B cell (primary cell): Measurements from ENCODE around the gene CEP164. TPM values are rescaled to one million over a fixed set of nuclear protein-coding genes. Genes with fewer than 3 reads are reported as not detected.
"Not testable (repeated sequence)": the region's sequence is repeated elsewhere in the genome, so short reads cannot be mapped to it uniquely, and the experiment has no call there.

ENCODE experiments used
- ATAC-seq: fragments of 200-7000 bp; cut with Tn5 transposase; one replicate; pipeline ENCODE4 v1.10.0; 2021; ENCODE audit warnings: low read depth, mild to moderate bottlenecking, moderate number of reproducible peaks, moderate library complexity
- CTCF ChIA-PET: fragments of 350-600 bp; sonication (Branson Sonifier 250); formaldehyde crosslinking; loops from one replicate; lab custom pipeline; 2021; ENCODE audit warnings: antibody characterized with exemption, inconsistent platforms; lab: Charles Lee
- POLR2A ChIA-PET: fragments of 350-600 bp; sonication (Branson Sonifier 250); formaldehyde crosslinking; loops from one replicate; lab custom pipeline; 2021; ENCODE audit warnings: antibody characterized with exemption; lab: Charles Lee
- DNase-seq: peaks from one replicate; pipeline ENCODE4 v3.0.0; 2013
- H2AFZ ChIP-seq: 2 replicates; pipeline ENCODE4 v1.6.1; 2012; ENCODE audit warnings: mild to moderate bottlenecking, low read depth, low read length; ENCODE audit not compliant: insufficient read depth, poor library complexity, severe bottlenecking
- H3K27ac ChIP-seq, 2 donors: 1 replicate in 1 of 2; 2 replicates in 1 of 2; pipeline ENCODE4 v1.5.1; 2012 to 2013; ENCODE audit warnings: low read length in 2 of 2, mild to moderate bottlenecking in 2 of 2, moderate library complexity in 1 of 2
- H3K27me3 ChIP-seq, 4 experiments: fragments of 200-600 bp in 1 of 4; sonication (generic) in 1 of 4; replicated peaks in 1 of 4; 1 replicate in 2 of 4; 2 replicates in 2 of 4; pipeline versions ENCODE4 v1.6.1 to v1.7.0; 2013 to 2016; ENCODE audit warnings: low read length in 3 of 4, mild to moderate bottlenecking in 2 of 4, mixed read lengths in 1 of 4, moderate library complexity in 1 of 4; ENCODE audit not compliant: insufficient read depth in 4 of 4, control insufficient read depth in 3 of 4; ENCODE audit errors: control extremely low read depth in 1 of 4
- H3K36me3 ChIP-seq, 2 experiments: replicated peaks in 1 of 2; 1 replicate in 1 of 2; 2 replicates in 1 of 2; pipeline versions ENCODE4 v1.6.1 to v1.7.1; 2013; ENCODE audit warnings: low read length in 1 of 2; ENCODE audit not compliant: insufficient read depth in 2 of 2, control insufficient read depth in 1 of 2; ENCODE audit errors: control extremely low read depth in 1 of 2, extremely low read depth in 1 of 2
- H3K4me1 ChIP-seq, 2 donors: fragments of 200-600 bp in 1 of 2; sonication (generic) in 1 of 2; 1 replicate in 1 of 2; 2 replicates in 1 of 2; pipeline versions ENCODE4 v1.5.1 to v1.6.1; 2013 to 2017; ENCODE audit warnings: low read length in 2 of 2; ENCODE audit not compliant: control insufficient read depth in 2 of 2, insufficient read depth in 2 of 2
- H3K4me2 ChIP-seq: replicated peaks from 2 replicates; pipeline ENCODE3; 2012; ENCODE audit warnings: mild to moderate bottlenecking, low read depth, low read length; ENCODE audit not compliant: poor library complexity, severe bottlenecking
- H3K4me3 ChIP-seq, 5 experiments: fragments of 200-600 bp in 1 of 5; sonication (generic) in 1 of 5; 1 replicate in 3 of 5; 2 replicates in 2 of 5; pipeline versions ENCODE4 v1.5.1 to v1.7.0; 2011 to 2016; ENCODE audit warnings: low read length in 4 of 5, mild to moderate bottlenecking in 4 of 5, low read depth in 2 of 5, control low read depth in 1 of 5, moderate library complexity in 1 of 5; ENCODE audit not compliant: insufficient read depth in 1 of 5; ENCODE audit errors: control extremely low read depth in 1 of 5, extremely low read depth in 1 of 5
- H3K79me2 ChIP-seq: fragments of 200-600 bp; sonication (generic); one replicate; pipeline ENCODE4 v1.6.0; 2016; ENCODE audit warnings: low read length; ENCODE audit not compliant: control insufficient read depth, insufficient read depth
- H3K9ac ChIP-seq: fragments of 200-600 bp; sonication (generic); 2 replicates; pipeline ENCODE4 v1.6.1; 2017; ENCODE audit warnings: mild to moderate bottlenecking, low read length, moderate library complexity
- H3K9me3 ChIP-seq, 3 donors: one replicate each; pipeline versions ENCODE4 v1.6.1 to v1.7.1; 2013; ENCODE audit warnings: low read length in 2 of 3; ENCODE audit not compliant: control insufficient read depth in 2 of 3, insufficient read depth in 1 of 3; ENCODE audit errors: control extremely low read depth in 1 of 3
- H4K20me1 ChIP-seq: 2 replicates; pipeline ENCODE4 v1.6.0; 2012; ENCODE audit warnings: mild to moderate bottlenecking, low read length; ENCODE audit not compliant: insufficient read depth, control insufficient read depth, poor library complexity, severe bottlenecking
- H3K27ac Mint-ChIP-seq: one replicate; pipeline ENCODE4 v1.8.0; 2021; ENCODE audit warnings: mixed read lengths
- H3K27me3 Mint-ChIP-seq: one replicate; pipeline ENCODE4 v1.8.0; 2021; ENCODE audit warnings: mixed read lengths
- H3K4me1 Mint-ChIP-seq: one replicate; pipeline ENCODE4 v1.8.0; 2021; ENCODE audit warnings: mixed read lengths
- H3K4me3 Mint-ChIP-seq: one replicate; pipeline ENCODE4 v1.8.0; 2021; ENCODE audit warnings: mixed read lengths
- H3K9me3 Mint-ChIP-seq: one replicate; pipeline ENCODE4 v1.8.0; 2022; ENCODE audit warnings: mixed read lengths; ENCODE audit not compliant: insufficient read depth
- EZH2 ChIP-seq: IDR thresholded peaks from 2 replicates; pipeline ENCODE4 v1.6.1; 2012; ENCODE audit warnings: borderline replicate concordance, low read depth, mild to moderate bottlenecking, moderate library complexity, low read length; ENCODE audit not compliant: insufficient read depth, poor library complexity, severe bottlenecking
- WGBS: methylation state at CpG from one replicate; pipeline ENCODE4 v1.1.5; 2013; ENCODE audit warnings: missing lambda C conversion rate; ENCODE audit not compliant: insufficient coverage; 5-methylcytosine and 5-hydroxymethylcytosine counted together
- intact Hi-C: fragments of 100-400 bp; cut with micrococcal nuclease; formaldehyde crosslinking; loops from one replicate; pipeline ENCODE4 v1.10.0; 2022
- polyA plus RNA-seq: library from polyadenylated mRNA; depleted of rRNA; stranded (reverse); fragments of >200 nt; gene quantifications from 2 replicates; pipeline ENCODE4 v1.2.3, GENCODE V29; 2012
- total RNA-seq, 2 donors: library from RNA; stranded (reverse); fragments of 120-200 nt in 1 of 2; gene quantifications; 1 replicate in 1 of 2; 2 replicates in 1 of 2; pipeline versions ENCODE4 v1.2.3 to v1.2.4, GENCODE V29; 2013 to 2022
- TF ChIP-seq, protein P1 (sequence below): fragments of 200-600 bp; IDR thresholded peaks from one replicate; pipeline ENCODE4 v1.8.0; 2022; ENCODE audit warnings: antibody characterized with exemption, mild to moderate bottlenecking

CEP164 gene
- total and polyA plus RNA-seq, 2 donors (not counting 1 experiment from before 2014, with no cell fraction given): 31.5 to 54.8 TPM

- Histone ChIP-seq H3K36me3 (no peaks in the 10 kb centered on the region), H3K9me3 (peaks cover 0 to 2% (median 0%) of the 10 kb centered on the region in 3 donors), H2AFZ (no peak overlapping the region), H3K79me2 (no peaks in the 10 kb centered on the region), H3K27me3 (no peaks in the 10 kb centered on the region), H3K27ac (no peak overlapping the region), H4K20me1 (no peaks in the 10 kb centered on the region), H3K4me3 (no peak overlapping the region), H3K4me2 (no peak overlapping the region), H3K4me1 (no peaks in the 10 kb centered on the region), H3K9ac (no peak overlapping the region)
- Mint-ChIP-seq H3K27ac (no peak overlapping the region), H3K4me1 (peaks cover 3% of the 10 kb centered on the region), H3K27me3 (peaks cover 10% of the 10 kb centered on the region), H3K9me3 (peaks cover 7% of the 10 kb centered on the region), H3K4me3 (no peak overlapping the region)
- DNase-seq: no peak
- peak; percentile 28 for ATAC-seq
- intact Hi-C loops: no loop called here
- POLR2A ChIA-PET: no interaction called here
- 79% methylated on average over 3 of the region's 7 CpGs for WGBS
- TF ChIP-seq EZH2: no peak
- TF ChIP-seq, protein P1, sequence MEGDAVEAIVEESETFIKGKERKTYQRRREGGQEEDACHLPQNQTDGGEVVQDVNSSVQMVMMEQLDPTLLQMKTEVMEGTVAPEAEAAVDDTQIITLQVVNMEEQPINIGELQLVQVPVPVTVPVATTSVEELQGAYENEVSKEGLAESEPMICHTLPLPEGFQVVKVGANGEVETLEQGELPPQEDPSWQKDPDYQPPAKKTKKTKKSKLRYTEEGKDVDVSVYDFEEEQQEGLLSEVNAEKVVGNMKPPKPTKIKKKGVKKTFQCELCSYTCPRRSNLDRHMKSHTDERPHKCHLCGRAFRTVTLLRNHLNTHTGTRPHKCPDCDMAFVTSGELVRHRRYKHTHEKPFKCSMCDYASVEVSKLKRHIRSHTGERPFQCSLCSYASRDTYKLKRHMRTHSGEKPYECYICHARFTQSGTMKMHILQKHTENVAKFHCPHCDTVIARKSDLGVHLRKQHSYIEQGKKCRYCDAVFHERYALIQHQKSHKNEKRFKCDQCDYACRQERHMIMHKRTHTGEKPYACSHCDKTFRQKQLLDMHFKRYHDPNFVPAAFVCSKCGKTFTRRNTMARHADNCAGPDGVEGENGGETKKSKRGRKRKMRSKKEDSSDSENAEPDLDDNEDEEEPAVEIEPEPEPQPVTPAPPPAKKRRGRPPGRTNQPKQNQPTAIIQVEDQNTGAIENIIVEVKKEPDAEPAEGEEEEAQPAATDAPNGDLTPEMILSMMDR: no peak
- CTCF ChIA-PET: interaction anchor here (1.8 kb wide), 1 partner anchor 30 kb away, joined by 6 read pairs; no protein-coding TSS in a partner anchor
Measured at GRCh38 chr11:117456027-117456720, 128.5 kb downstream of the CEP164 start.

DNA sequence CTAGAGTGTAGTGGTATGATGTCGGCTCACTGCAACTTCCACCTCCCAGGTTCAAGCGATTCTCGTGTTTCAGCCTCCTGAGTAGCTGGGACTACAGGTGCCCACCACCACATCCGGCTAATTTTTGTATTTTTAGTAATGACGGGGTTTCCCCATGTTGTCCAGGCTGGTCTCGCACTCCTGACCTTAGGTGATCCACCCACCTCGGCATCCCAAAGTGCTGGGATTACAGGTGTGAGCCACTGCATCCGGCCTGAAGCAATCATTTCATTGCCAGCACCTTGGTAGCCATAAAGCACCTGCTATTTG lies 129.0 kb downstream of the CEP164 start:
- H3K27me3 ChIP-seq, H3K4me3 ChIP-seq, H3K4me3 Mint-ChIP-seq, POLR2A ChIA-PET, H3K27ac ChIP-seq, H3K79me2 ChIP-seq, H3K4me1 ChIP-seq, H3K9me3 Mint-ChIP-seq, H3K9ac ChIP-seq, H3K36me3 ChIP-seq, H3K9me3 ChIP-seq, H3K4me2 ChIP-seq, H3K4me1 Mint-ChIP-seq, H4K20me1 ChIP-seq, DNase-seq, intact Hi-C loops, H2AFZ ChIP-seq, ATAC-seq, H3K27me3 Mint-ChIP-seq, H3K27ac Mint-ChIP-seq: not testable (repeated sequence)
- WGBS: 91% methylated on average over 7 of the region's 8 CpGs
- CTCF ChIA-PET: interaction anchor here (1.8 kb wide), 1 partner anchor 31 kb away, joined by 6 read pairs; no protein-coding TSS in a partner anchor
